K562 (cell line): ENCODE results near the gene CRELD2. TPM values are rescaled to one million over a fixed set of nuclear protein-coding genes. Genes with fewer than 3 reads are reported as not detected.

ENCODE experiments used
- ATAC-seq: fragments of 200-7000 bp; cut with Tn5 transposase; 3 replicates; pipeline ENCODE4 v1.9.1; 2020; ENCODE audit warnings: moderate library complexity
- BruUV-seq: library from RNA; stranded (reverse); fragments of 400-500 nt; replicated peaks from 2 replicates; lab custom pipeline; 2021; lab: Mats Ljungman, UMichigan
- CTCF ChIA-PET: fragments of 300-600 bp; formaldehyde crosslinking; extraction: SDS; loops from one replicate; lab custom pipeline; 2021; ENCODE audit warnings: low intra/inter-chr PET ratio; lab: Yijun Ruan, JAX
- POLR2A ChIA-PET: fragments of 300-600, 350-650 bp; sonication (Branson Sonifier 250); formaldehyde crosslinking; extraction: SDS; loops from one replicate; lab custom pipeline; 2021; ENCODE audit warnings: antibody characterized with exemption, inconsistent platforms; lab: Yijun Ruan, JAX
- DNase-seq, 4 experiments: peaks; one replicate each; pipeline versions ENCODE4 v3.0.0 to v3.0.0-alpha.2; 2011 to 2018; ENCODE audit warnings: low spot score in 3 of 4, mixed read lengths in 3 of 4; ENCODE audit errors: extremely low read depth in 1 of 4
- FAIRE-seq: peaks from 2 replicates; lab custom pipeline; 2011; peaks lifted over from hg19 to GRCh38; lab: Jason Lieb, UNC
- H2AFZ ChIP-seq: 2 replicates; pipeline ENCODE4 v1.6.0; 2011; ENCODE audit warnings: low read depth, low read length, control low read depth, inconsistent platforms
- H3K27ac ChIP-seq: fragments of 200-600 bp; 3 replicates; pipeline ENCODE4 v1.8.0; 2011; ENCODE audit warnings: low read depth, mild to moderate bottlenecking, control low read depth, inconsistent platforms, low read length, moderate library complexity, mixed read lengths; ENCODE audit errors: extremely low read depth
- H3K27me3 ChIP-seq, 2 experiments: fragments of 300-600 bp in 1 of 2; 2 replicates in 1 of 2; 3 replicates in 1 of 2; pipeline versions ENCODE4 v1.6.0 to v1.8.0; 2011; ENCODE audit warnings: inconsistent platforms in 2 of 2, low read length in 2 of 2, mild to moderate bottlenecking in 1 of 2, mixed read lengths in 1 of 2, moderate library complexity in 1 of 2; ENCODE audit not compliant: control insufficient read depth in 2 of 2, insufficient read depth in 2 of 2
- H3K36me3 ChIP-seq: fragments of 300-600 bp; 3 replicates; pipeline ENCODE4 v1.8.0; 2011; ENCODE audit warnings: mild to moderate bottlenecking, low read length, inconsistent platforms; ENCODE audit not compliant: control insufficient read depth, insufficient read depth
- H3K4me1 ChIP-seq, 2 experiments: fragments of 200-600 bp in 1 of 2; replicated peaks in 1 of 2; 2 replicates in 1 of 2; 3 replicates in 1 of 2; pipeline versions ENCODE4 v1.5.1 to v1.8.0; 2011; ENCODE audit warnings: inconsistent platforms in 2 of 2, low read length in 2 of 2, mild to moderate bottlenecking in 1 of 2, mixed read lengths in 1 of 2, moderate library complexity in 1 of 2; ENCODE audit not compliant: control insufficient read depth in 2 of 2, insufficient read depth in 2 of 2
- H3K4me2 ChIP-seq: 2 replicates; pipeline ENCODE4 v1.6.1; 2011; ENCODE audit warnings: low read length, control low read depth, inconsistent platforms, mixed read lengths; ENCODE audit not compliant: insufficient read depth
- H3K4me3 ChIP-seq: fragments of 200-600 bp; sonication (generic), shearing (Covaris generic); 2 replicates; pipeline ENCODE4 v1.5.1; 2016; ENCODE audit warnings: control low read depth, inconsistent platforms
- H3K79me2 ChIP-seq: fragments of 200-600 bp; 3 replicates; pipeline ENCODE4 v1.8.0; 2011; ENCODE audit warnings: low read length, inconsistent platforms; ENCODE audit not compliant: control insufficient read depth, insufficient read depth
- H3K9ac ChIP-seq, 2 experiments: 2 replicates each; pipeline versions ENCODE4 v1.6.0 to v1.6.1; 2011; ENCODE audit warnings: low read depth in 2 of 2, low read length in 2 of 2, control low read depth in 1 of 2, inconsistent platforms in 1 of 2, mild to moderate bottlenecking in 1 of 2, mixed read lengths in 1 of 2; ENCODE audit not compliant: insufficient read depth in 1 of 2
- H3K9me1 ChIP-seq: one replicate; pipeline ENCODE4 v1.6.0; 2011; ENCODE audit warnings: inconsistent platforms, mild to moderate bottlenecking, low read length, moderate library complexity; ENCODE audit not compliant: control insufficient read depth, insufficient read depth
- H3K9me3 ChIP-seq: replicated peaks from 2 replicates; pipeline ENCODE4 v1.5.1; 2011; ENCODE audit warnings: low read depth, low read length, inconsistent platforms; ENCODE audit not compliant: control insufficient read depth, insufficient read depth
- H4K20me1 ChIP-seq: replicated peaks from 2 replicates; pipeline ENCODE4 v1.6.1; 2011; ENCODE audit warnings: low read length, inconsistent platforms, mixed read lengths; ENCODE audit not compliant: control insufficient read depth, insufficient read depth
- CHD1 ChIP-seq: fragments of 200-600 bp; sonication (generic); IDR thresholded peaks from one replicate; pipeline ENCODE4 v1.6.1; 2012; ENCODE audit warnings: mild to moderate bottlenecking, moderate library complexity, low read length, inconsistent platforms
- GABPB2 ChIP-seq: fragments of 250-450 bp; sonication (Bioruptor Pico); conservative IDR thresholded peaks from 2 replicates; pipeline ENCODE4 v1.5.1; 2021; ENCODE audit warnings: mild to moderate bottlenecking
- MEF2D ChIP-seq: conservative IDR thresholded peaks from 2 replicates; pipeline ENCODE4 v1.6.1; 2016; ENCODE audit warnings: low read depth, missing genetic modification characterization, missing compliant biosample characterization
- RBM25 ChIP-seq: fragments of 200-400 bp; formaldehyde crosslinking; IDR thresholded peaks from 2 replicates; pipeline ENCODE4 v1.6.1; 2018; ENCODE audit warnings: low read length, low read depth, moderate library complexity; ENCODE audit not compliant: severe bottlenecking
- SLC30A9 ChIP-seq: fragments of 250-450 bp; sonication (Bioruptor Pico); IDR thresholded peaks from 2 replicates; pipeline ENCODE4 v1.8.0; 2022; ENCODE audit warnings: mild to moderate bottlenecking, moderate library complexity
- SPI1 ChIP-seq: IDR thresholded peaks from 2 replicates; pipeline ENCODE4 v1.6.1; 2011; ENCODE audit warnings: low read depth, low read length, control low read depth, borderline replicate concordance
- SREBF1 ChIP-seq: fragments of 150-350 bp; IDR thresholded peaks from 2 replicates; pipeline ENCODE4 v1.6.1; 2014; ENCODE audit warnings: antibody characterized with exemption, low read depth, low read length, borderline replicate concordance
- TCF3 ChIP-seq: sonication (generic); formaldehyde crosslinking; IDR thresholded peaks from 2 replicates; pipeline ENCODE4 v1.4.0; 2020; ENCODE audit warnings: mild to moderate bottlenecking, missing genetic modification reagents
- ZNF124 ChIP-seq: sonication (generic); formaldehyde crosslinking; IDR thresholded peaks from 2 replicates; pipeline ENCODE4 v1.8.1; 2022; ENCODE audit warnings: missing genetic modification reagents
- ZNF699 ChIP-seq: fragments of 250-450 bp; sonication (Bioruptor Pico); IDR thresholded peaks from 2 replicates; pipeline ENCODE4 v1.8.0; 2021; ENCODE audit warnings: mild to moderate bottlenecking, moderate library complexity; ENCODE audit not compliant: insufficient replicate concordance
- WGBS: fragments of 100-300 bp; shearing (Covaris generic); methylation state at CpG from one replicate; pipeline ENCODE4 v1.1.6; 2016; ENCODE audit warnings: low coverage, mixed read lengths; ENCODE audit not compliant: insufficient coverage; ENCODE audit errors: missing lambda C conversion rate; 5-methylcytosine and 5-hydroxymethylcytosine counted together
- in situ Hi-C: fragments of 300-500 bp; cut with MboI; formaldehyde crosslinking; loops from 4 replicates; pipeline ENCODE4 v1.15.0; 2018; ENCODE audit warnings: inconsistent platforms, mixed read lengths
- intact Hi-C: fragments of 100-400 bp; cut with micrococcal nuclease; formaldehyde crosslinking; loops from 2 replicates; pipeline ENCODE4 v1.14.2; 2022
- polyA plus RNA-seq, 8 experiments: library from polyadenylated mRNA; depleted of rRNA in 4 of 8; stranded (reverse) in 5 of 8; unstranded in 3 of 8; fragments of >200 nt; fragmentation: Nextera tagmentation in 2 of 8; fragmentation: Illumina TruSeq in 1 of 8; extraction: Ambion mirVana in 2 of 8; extraction: Trizol in 1 of 8; gene quantifications; 2 replicates each; pipeline versions ENCODE4 v1.2.1 to v1.2.3, GENCODE V29; 2011 to 2014; ENCODE audit warnings: inconsistent platforms in 1 of 8, missing spikeins in 1 of 8
- total RNA-seq, 7 experiments: library from RNA; depleted of rRNA in 6 of 7; stranded (reverse); fragments of >200 nt in 6 of 7; fragmentation: Illumina TruSeq in 2 of 7; extraction: Trizol in 2 of 7; gene quantifications; 2 replicates each; pipeline versions ENCODE4 v1.2.1 to v1.2.3, GENCODE V29; 2011 to 2021; ENCODE audit warnings: low replicate concordance in 1 of 7
- TF ChIP-seq, protein P1 (sequence below): fragments of 250-450 bp; sonication (Bioruptor Pico); IDR thresholded peaks from 2 replicates; pipeline ENCODE4 v1.4.0; 2020
- TF ChIP-seq, protein P2 (sequence below): sonication (generic); formaldehyde crosslinking; IDR thresholded peaks from 2 replicates; pipeline ENCODE4 v1.8.0; 2022; ENCODE audit warnings: mild to moderate bottlenecking, missing genetic modification reagents, borderline replicate concordance
- TF ChIP-seq, protein P3 (sequence below): fragments of 250-450 bp; sonication (Bioruptor Pico); IDR thresholded peaks from 2 replicates; pipeline ENCODE4 v1.9.0; 2021; ENCODE audit warnings: mild to moderate bottlenecking, inconsistent platforms
- TF ChIP-seq, protein P4 (sequence below): fragments of 250-450 bp; sonication (Bioruptor Pico); IDR thresholded peaks from 2 replicates; pipeline ENCODE4 v1.8.0; 2022; ENCODE audit warnings: inconsistent platforms

CRELD2 gene
- total and polyA plus RNA-seq, 9 of the 15 experiments (the other 6 are each of a cell fraction or from before 2014, with no cell fraction given) = 0.96 to 25.3 (median 8.8) TPM

DNA sequence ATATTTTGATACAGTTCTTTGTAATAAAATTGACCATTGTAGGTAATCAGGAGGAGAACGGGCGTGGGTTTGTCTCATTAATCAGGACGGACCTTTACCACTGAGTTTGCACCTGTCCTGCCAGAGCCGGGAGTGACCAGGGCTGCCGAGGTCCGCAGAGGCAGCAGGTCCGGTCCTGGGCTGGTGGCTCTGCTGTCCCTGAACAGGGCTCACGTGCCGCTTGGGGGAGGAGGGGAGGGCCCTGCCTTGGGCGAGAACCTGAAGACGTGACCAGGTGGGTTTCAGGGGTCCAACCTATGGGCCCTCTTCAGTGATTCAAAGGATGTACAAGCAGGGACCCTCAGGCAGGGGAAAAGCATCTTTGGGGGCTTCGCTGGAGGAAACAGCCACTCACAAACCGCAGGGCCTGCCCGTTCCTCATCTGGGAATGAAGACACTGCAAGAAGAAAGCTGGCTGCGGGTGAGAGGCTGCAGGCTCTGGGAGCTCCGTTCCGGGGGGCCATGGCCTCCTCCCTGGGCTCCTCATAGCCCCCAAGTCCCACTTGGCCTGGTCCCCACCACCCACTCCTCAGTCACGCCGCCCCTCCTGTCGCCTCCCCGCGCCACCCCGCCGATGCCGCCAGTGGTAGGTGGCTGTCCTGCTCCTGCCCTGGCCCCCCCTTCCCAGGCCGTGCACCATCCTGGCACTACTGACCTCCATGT lies 9.2 kb downstream of the CRELD2 start:
- H3K27me3 ChIP-seq = no peaks in the 10 kb centered on the region
- no peak overlapping the region for H3K9ac ChIP-seq
- intact Hi-C loops (no loop called here), in situ Hi-C loops (no loop called here)
- ChIA-PET POLR2A (interaction anchor here (0.7 kb wide), 2 partner anchors 10 to 99 kb away, joined by 3 read pairs; no protein-coding TSS in a partner anchor), CTCF (interaction anchor here (1.8 kb wide), 1 partner anchor 160 kb away, joined by 5 read pairs; no protein-coding TSS in a partner anchor)
- no peak overlapping the region for H2AFZ ChIP-seq
- no TSS peak for BruUV-seq
- no peaks in the 10 kb centered on the region for H3K9me1 ChIP-seq
- DNase-seq (no peak), FAIRE-seq (no peak), ATAC-seq (no peak)
- H3K27ac ChIP-seq = no peak overlapping the region
- H3K36me3 ChIP-seq = 0 out of 3 replicates have a peak, but pooled peaks cover 2% of the 10 kb centered on the region
- H4K20me1 ChIP-seq = no peaks in the 10 kb centered on the region
- peaks cover 2 to 35% of the 10 kb centered on the region in 2 experiments; a peak in 3 of 5 replicates for H3K4me1 ChIP-seq
- H3K79me2 ChIP-seq = no peaks in the 10 kb centered on the region
- H3K9me3 ChIP-seq = no peaks in the 10 kb centered on the region
- no peak overlapping the region for H3K4me2 ChIP-seq
- no peak overlapping the region for H3K4me3 ChIP-seq
- WGBS = 75% methylated on average over 13 of the region's 26 CpGs
- TF ChIP-seq SPI1 = no peak
- no peak for TF ChIP-seq ZNF699 (CRISPR knock-in tag)
- TF ChIP-seq, protein P1, sequence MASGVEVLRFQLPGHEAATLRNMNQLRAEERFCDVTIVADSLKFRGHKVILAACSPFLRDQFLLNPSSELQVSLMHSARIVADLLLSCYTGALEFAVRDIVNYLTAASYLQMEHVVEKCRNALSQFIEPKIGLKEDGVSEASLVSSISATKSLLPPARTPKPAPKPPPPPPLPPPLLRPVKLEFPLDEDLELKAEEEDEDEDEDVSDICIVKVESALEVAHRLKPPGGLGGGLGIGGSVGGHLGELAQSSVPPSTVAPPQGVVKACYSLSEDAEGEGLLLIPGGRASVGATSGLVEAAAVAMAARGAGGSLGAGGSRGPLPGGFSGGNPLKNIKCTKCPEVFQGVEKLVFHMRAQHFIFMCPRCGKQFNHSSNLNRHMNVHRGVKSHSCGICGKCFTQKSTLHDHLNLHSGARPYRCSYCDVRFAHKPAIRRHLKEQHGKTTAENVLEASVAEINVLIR (CRISPR knock-in tag) = no peak
- TF ChIP-seq, protein P2, sequence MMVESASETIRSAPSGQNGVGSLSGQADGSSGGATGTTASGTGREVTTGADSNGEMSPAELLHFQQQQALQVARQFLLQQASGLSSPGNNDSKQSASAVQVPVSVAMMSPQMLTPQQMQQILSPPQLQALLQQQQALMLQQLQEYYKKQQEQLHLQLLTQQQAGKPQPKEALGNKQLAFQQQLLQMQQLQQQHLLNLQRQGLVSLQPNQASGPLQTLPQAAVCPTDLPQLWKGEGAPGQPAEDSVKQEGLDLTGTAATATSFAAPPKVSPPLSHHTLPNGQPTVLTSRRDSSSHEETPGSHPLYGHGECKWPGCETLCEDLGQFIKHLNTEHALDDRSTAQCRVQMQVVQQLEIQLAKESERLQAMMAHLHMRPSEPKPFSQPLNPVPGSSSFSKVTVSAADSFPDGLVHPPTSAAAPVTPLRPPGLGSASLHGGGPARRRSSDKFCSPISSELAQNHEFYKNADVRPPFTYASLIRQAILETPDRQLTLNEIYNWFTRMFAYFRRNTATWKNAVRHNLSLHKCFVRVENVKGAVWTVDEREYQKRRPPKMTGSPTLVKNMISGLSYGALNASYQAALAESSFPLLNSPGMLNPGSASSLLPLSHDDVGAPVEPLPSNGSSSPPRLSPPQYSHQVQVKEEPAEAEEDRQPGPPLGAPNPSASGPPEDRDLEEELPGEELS (CRISPR knock-in tag) = no peak
- TF ChIP-seq, protein P3, sequence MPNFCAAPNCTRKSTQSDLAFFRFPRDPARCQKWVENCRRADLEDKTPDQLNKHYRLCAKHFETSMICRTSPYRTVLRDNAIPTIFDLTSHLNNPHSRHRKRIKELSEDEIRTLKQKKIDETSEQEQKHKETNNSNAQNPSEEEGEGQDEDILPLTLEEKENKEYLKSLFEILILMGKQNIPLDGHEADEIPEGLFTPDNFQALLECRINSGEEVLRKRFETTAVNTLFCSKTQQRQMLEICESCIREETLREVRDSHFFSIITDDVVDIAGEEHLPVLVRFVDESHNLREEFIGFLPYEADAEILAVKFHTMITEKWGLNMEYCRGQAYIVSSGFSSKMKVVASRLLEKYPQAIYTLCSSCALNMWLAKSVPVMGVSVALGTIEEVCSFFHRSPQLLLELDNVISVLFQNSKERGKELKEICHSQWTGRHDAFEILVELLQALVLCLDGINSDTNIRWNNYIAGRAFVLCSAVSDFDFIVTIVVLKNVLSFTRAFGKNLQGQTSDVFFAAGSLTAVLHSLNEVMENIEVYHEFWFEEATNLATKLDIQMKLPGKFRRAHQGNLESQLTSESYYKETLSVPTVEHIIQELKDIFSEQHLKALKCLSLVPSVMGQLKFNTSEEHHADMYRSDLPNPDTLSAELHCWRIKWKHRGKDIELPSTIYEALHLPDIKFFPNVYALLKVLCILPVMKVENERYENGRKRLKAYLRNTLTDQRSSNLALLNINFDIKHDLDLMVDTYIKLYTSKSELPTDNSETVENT (CRISPR knock-in tag) = no peak
- TF ChIP-seq TCF3 = no peak
- TF ChIP-seq, protein P4, sequence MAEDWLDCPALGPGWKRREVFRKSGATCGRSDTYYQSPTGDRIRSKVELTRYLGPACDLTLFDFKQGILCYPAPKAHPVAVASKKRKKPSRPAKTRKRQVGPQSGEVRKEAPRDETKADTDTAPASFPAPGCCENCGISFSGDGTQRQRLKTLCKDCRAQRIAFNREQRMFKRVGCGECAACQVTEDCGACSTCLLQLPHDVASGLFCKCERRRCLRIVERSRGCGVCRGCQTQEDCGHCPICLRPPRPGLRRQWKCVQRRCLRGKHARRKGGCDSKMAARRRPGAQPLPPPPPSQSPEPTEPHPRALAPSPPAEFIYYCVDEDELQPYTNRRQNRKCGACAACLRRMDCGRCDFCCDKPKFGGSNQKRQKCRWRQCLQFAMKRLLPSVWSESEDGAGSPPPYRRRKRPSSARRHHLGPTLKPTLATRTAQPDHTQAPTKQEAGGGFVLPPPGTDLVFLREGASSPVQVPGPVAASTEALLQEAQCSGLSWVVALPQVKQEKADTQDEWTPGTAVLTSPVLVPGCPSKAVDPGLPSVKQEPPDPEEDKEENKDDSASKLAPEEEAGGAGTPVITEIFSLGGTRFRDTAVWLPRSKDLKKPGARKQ = no peak
- no peak for TF ChIP-seq CHD1
- TF ChIP-seq RBM25 = no peak
- TF ChIP-seq SREBF1 = no peak
- no peak for TF ChIP-seq GABPB2 (CRISPR knock-in tag)
- no peak for TF ChIP-seq ZNF124
- TF ChIP-seq SLC30A9 = no peak
- TF ChIP-seq MEF2D (tag) = no peak
